Endometrium (tissue), 2 donors: ENCODE data around the gene GRM7.

Experiments
- FAIRE-seq: peaks from 2 replicates; lab custom pipeline; 2012; peaks lifted over from hg19 to GRCh38; lab: Jason Lieb, UNC
- donor health status: control.
- donor health status: control.

Gene GRM7

GRCh38 chr3:7146529-7146928 lies 285.6 kb downstream of the GRM7 start:
- no peak for FAIRE-seq

GRCh38 chr3:7158516-7158915 lies 297.6 kb downstream of the GRM7 start:
- no peak for FAIRE-seq

- FAIRE-seq: no peak
Measured at GRCh38 chr3:7160689-7161088, 299.8 kb downstream of the GRM7 start.

DNA sequence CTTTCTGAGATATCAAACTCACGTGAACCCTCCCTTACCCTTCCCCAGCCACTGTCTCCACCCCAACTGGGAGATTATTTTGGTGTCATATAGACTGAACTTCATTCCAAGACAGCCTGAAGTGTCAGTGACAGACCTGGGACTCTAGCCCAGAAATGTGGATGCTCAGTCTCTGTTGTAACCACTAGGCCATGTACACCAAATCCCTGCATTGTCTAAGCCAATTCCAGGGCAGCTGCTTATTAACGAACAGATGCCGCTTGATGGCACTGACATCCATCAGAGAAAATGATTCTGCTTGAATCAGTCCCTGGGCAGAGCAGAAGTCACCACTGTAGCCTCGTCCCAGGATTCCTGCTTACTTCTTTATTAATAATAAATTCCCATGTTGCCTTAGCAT lies 305.5 kb downstream of the GRM7 start:
- no peak for FAIRE-seq

DNA sequence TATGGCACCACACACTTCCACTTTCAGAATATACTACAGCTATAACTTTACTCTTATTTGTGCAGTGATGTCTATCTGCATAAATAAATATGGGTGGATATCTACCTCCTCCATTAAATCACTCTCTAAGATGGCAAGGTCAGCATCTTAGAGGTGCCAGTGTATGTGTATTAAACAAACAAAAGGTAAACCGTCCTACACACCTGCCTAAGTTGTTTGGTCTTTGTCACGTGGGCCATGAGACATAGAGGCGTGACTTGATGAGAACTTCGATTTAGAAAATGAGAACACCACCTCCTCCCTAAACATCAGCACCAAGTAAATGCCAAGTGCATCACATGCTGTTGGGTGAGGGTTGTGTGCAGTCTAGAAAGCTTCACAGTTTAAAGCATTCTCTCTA lies 310.6 kb downstream of the GRM7 start:
- no peak for FAIRE-seq

DNA sequence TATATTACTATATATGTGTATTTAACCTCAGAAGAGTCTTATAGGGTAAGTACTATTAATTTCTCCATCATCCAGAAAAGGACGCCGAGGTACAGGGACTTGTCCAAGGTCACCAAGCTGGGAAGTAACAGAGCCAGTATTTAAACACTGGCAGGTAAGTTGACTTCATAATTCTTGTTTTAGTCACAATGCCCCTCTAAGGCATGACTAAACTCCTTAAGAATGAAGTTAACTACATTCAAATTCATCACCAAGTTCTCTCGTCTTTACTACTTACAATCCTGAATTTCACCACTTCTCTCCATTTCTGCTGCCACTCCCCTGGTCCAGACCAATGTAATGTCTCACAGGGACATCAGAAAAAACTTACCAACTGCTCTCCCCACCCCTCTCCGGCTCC lies 312.1 kb downstream of the GRM7 start:
- FAIRE-seq: no peak

- no peak for FAIRE-seq
Measured at GRCh38 chr3:7188551-7188950, 327.6 kb downstream of the GRM7 start.

- no peak for FAIRE-seq
Measured at GRCh38 chr3:7190095-7190494, 329.2 kb downstream of the GRM7 start.

DNA sequence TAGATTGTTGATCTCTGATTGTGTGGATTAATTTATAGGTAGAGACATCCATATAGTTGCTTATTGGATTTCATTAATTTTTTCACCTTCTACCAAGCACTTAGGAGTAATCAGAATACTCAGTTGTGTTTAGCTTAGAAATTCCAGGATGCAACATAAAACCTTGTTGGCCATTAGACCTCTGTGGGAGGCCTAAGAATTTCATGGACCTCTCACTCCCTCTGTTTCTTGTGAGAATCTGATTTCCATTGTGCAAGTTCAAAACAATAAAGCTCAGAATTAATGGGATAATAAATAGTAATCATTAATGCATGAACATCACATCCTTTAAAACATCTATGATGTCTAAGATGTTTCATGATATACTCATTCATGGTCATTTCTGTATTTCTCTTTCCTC lies 332.4 kb downstream of the GRM7 start:
- FAIRE-seq: no peak

DNA sequence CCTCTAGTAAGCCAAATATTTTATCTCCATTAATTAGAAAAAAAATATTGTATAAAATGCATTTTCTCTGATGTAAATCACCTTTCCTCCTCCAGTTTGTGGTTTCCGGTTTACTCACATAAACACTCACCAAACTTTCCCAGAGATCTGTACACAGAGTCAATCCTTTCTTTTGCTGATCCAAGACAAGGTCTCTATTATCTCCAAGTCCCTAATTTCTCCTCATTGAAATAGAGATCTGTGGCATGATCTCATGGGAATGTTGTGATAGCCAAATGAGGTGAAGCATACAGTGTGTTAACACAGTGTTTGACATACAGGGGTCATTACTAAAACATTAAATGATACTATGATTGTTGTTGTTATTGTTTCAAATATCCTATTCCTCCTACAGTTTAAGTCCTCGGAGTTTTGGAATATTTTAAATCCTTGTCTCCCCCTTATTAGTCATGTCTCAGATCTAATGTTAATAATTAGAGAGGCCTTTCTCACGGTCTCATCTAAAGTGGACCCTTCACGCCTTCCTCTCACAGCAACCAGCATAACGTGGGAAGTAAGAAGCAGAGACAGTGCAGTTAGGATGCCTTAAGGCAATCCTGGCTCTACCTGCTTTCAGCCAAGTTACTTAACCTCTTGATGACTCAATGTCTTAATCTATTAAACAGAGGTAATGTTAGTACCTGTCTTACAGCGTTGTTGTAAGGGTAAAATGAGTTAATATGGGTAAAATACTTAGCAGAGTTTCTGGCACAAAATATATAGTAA lies 333.3 kb downstream of the GRM7 start:
- FAIRE-seq: no peak

- FAIRE-seq: no peak
Measured at GRCh38 chr3:7195934-7196333, 335.0 kb downstream of the GRM7 start.

- no peak for FAIRE-seq
Measured at GRCh38 chr3:7201784-7202183, 340.9 kb downstream of the GRM7 start.

DNA sequence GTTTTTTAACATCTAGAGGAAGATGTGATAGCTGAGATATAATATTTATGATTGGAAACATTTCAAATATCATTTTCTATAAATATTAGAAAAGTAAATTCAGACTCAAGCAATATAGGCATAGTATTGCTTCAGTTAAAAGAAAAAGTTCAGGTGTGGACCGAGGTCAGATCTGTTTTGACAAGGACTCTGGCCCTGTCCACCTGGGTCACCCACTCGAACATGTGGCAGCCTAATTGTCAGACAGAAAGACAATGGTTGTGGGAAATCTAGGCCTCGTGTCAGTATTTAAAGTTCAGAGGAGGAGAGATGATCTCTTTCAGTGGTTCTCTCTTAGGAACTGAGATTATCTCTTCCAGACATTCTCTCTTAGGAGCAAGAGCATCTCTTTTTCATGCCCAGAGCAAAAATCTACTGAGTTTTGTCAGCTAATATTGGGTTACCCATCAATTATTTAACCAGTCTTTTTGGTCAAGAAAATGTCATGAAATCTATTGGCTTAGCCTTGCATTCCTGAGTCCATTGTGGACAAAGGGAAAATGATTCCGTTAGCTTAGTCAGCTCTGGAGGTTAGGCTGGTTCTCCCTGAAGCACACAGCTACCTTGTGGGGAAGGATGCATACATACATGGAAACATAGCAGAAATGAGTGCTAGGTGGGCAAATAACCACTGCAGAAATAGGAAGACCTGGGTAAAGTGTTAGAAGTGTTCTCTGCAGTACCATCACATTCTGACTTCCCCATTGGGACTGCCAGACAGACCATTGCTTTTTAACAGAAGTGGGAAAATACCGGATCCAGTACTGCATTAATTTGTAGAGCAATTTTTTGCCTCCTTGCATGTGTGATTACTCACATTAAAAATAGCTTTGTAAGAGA lies 343.3 kb downstream of the GRM7 start:
- FAIRE-seq: no peak

DNA sequence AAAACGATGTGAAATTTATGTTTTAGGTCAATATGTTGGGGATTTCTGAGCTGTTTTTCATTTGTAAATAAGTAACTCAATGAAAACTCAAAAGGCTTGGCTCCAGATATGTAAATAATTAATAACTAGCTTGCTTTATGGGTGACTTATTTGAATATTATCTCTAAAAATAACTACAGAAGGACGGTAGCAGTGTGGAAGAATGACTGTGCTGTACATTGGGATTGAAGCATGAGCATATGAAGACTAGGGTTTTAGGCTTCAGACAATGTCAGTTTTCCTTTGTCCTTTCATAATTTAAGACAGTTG lies 343.9 kb downstream of the GRM7 start:
- no peak for FAIRE-seq

- no peak for FAIRE-seq
Measured at GRCh38 chr3:7205535-7205934, 344.6 kb downstream of the GRM7 start.

- FAIRE-seq: no peak
Measured at GRCh38 chr3:7205962-7206361, 345.0 kb downstream of the GRM7 start.

- no peak for FAIRE-seq
Measured at GRCh38 chr3:7207125-7207524, 346.2 kb downstream of the GRM7 start.

GRCh38 chr3:7207928-7208327 lies 347.0 kb downstream of the GRM7 start:
- FAIRE-seq: no peak

GRCh38 chr3:7209098-7209497 lies 348.2 kb downstream of the GRM7 start:
- FAIRE-seq: no peak

- FAIRE-seq: no peak
Measured at GRCh38 chr3:7211740-7212139, 350.8 kb downstream of the GRM7 start.

GRCh38 chr3:7215706-7216105 lies 354.8 kb downstream of the GRM7 start:
- FAIRE-seq: peak; percentile 12

DNA sequence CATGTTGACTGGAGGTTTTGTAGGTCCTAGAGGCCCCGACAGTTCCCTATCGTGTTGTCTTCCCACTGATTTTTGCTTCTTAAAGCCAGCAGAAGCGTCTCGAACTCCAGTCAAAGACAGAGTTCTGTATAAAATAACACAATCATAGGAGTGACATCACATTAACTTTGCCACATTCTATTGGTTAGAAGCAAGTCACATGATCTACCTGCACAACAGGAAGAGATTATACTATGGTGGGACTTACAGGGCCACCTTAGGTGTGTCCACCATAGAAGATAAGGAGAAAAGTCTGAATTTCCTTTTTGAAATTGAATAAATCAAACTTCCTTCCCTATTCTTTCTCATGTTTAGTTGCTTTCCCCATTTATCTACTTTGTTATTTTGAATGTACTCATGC lies 365.5 kb downstream of the GRM7 start:
- FAIRE-seq: no peak

GRCh38 chr3:7238565-7239295 lies 377.8 kb downstream of the GRM7 start:
- FAIRE-seq: no peak
